Measurements from ENCODE around the gene KRTAP5-7. TPM values are rescaled to one million over a fixed set of nuclear protein-coding genes. Genes with fewer than 3 reads are reported as not detected.

KRTAP5-7 gene
- total and polyA plus RNA-seq, 2 donors (not counting 3 experiments of a cell fraction or from before 2014, with no cell fraction given) = 0.07 TPM; not detected in 1

GRCh38 chr11:71486320-71486719, 40.7 kb upstream of the KRTAP5-7 start:
- no peaks in the 10 kb centered on the region for H3K27me3 ChIP-seq (ENCODE audit: control insufficient read depth in 2 of 2, insufficient read depth in 2 of 2, low read length in 2 of 2)
- no peak for FAIRE-seq
- H3K36me3 ChIP-seq (ENCODE audit: control insufficient read depth in 2 of 2, extremely low read depth in 1 of 2, insufficient read depth in 2 of 2, low read length in 2 of 2) = peaks cover 0 to 47% of the 10 kb centered on the region in 2 experiments
- no peaks in the 10 kb centered on the region for H4K20me1 ChIP-seq (replicated peaks; ENCODE audit: control insufficient read depth, extremely low read depth, insufficient read depth, low read length)
- dilution Hi-C loops (cut with MboI; ENCODE audit: extremely low pct_ligation_motif_present, low sequenced_read_pairs) = no loop called here
- H3K4me2 ChIP-seq (ENCODE audit: insufficient read depth, low read length) = no peak overlapping the region
- no peak overlapping the region for H3K9ac ChIP-seq (replicated peaks; ENCODE audit: extremely low read depth, insufficient read depth, low read length)
- H3K9me3 ChIP-seq (replicated peaks; ENCODE audit: control insufficient read depth, insufficient read depth, low read length) = no peaks in the 10 kb centered on the region
- BruUV-seq (replicated peaks) = no TSS peak
- CTCF ChIA-PET = no interaction called here
- H3K27ac ChIP-seq (ENCODE audit: insufficient read depth, low read depth, low read length) = no peak overlapping the region
- no peaks in the 10 kb centered on the region for H3K9me1 ChIP-seq (replicated peaks; ENCODE audit: control insufficient read depth, extremely low read depth, insufficient read depth, low read length)
- H3K79me2 ChIP-seq (ENCODE audit: control insufficient read depth, insufficient read depth, low read length) = no peaks in the 10 kb centered on the region
- no peak overlapping the region for H2AFZ ChIP-seq (ENCODE audit: low read depth, low read length)
- DNase-seq (ENCODE audit: low read depth, low spot score) = no peak
- intact Hi-C loops (cut with micrococcal nuclease) = loop anchor here (10.0 kb wide), 1 partner anchor 98 kb away; the partner anchor contains the start of gene KRTAP5-11
- TF ChIP-seq FOS (IDR thresholded peaks at IDR 0.05; ENCODE audit: borderline replicate concordance, insufficient read depth, low read length) (no peak), POLR2AphosphoS5 (IDR thresholded peaks at IDR 0.05; ENCODE audit: insufficient read depth, low read depth, low read length) (no peak), GATA2 (IDR thresholded peaks at IDR 0.05; ENCODE audit: insufficient read depth, insufficient read length, low read depth, low read length) (no peak), MYC (IDR thresholded peaks at IDR 0.05; ENCODE audit: low read depth, low read length) (no peak)
- POLR2A ChIA-PET = no interaction called here
- no peak overlapping the region for H3K4me3 ChIP-seq (replicated peaks in 1 of 3; ENCODE audit: insufficient read depth in 1 of 3, low read depth in 1 of 3, low read length in 3 of 3)
- H3K4me1 ChIP-seq (ENCODE audit: control insufficient read depth, extremely low read depth, insufficient read depth, low read length) = peaks cover 25% of the 10 kb centered on the region

DNA sequence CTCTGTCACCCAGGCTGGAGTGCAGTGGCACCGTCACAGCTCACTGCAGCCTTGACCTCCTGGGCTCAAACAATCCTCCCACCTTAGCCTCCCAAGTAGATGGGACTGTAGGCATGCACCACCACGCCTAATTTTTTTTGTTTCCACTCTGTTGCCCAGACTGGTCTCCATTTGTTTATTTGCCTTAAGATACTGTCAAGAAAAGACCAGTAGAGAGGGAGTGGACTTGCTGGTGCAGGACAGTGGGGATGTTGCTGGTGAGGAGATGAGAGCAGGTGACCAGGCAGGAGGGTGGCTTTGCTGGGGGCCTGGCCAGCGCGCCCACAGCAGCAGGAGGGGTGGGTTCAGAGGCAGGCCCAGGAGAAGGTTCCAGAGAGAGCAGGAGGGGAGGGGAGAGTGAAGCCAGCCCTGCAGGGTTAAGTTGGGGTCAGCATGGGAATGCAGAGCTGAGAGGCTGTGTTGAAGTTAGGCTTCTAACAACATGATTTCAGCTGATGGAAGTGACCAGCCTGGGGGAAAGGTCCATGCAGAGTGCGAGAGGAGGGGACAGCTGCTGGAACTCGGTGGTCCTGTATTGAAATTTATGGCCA, 38.3 kb upstream of the KRTAP5-7 start:
- Histone ChIP-seq H3K4me3 (replicated peaks in 1 of 3; ENCODE audit: insufficient read depth in 1 of 3, low read depth in 1 of 3, low read length in 3 of 3) (no peak overlapping the region), H3K79me2 (ENCODE audit: control insufficient read depth, insufficient read depth, low read length) (no peaks in the 10 kb centered on the region), H3K27me3 (ENCODE audit: control insufficient read depth in 2 of 2, insufficient read depth in 2 of 2, low read length in 2 of 2) (no peaks in the 10 kb centered on the region), H3K4me1 (ENCODE audit: control insufficient read depth, extremely low read depth, insufficient read depth, low read length) (peaks cover 25% of the 10 kb centered on the region), H3K9ac (replicated peaks; ENCODE audit: extremely low read depth, insufficient read depth, low read length) (no peak overlapping the region), H3K27ac (ENCODE audit: insufficient read depth, low read depth, low read length) (peak overlapping the region; percentile 78), H3K9me3 (replicated peaks; ENCODE audit: control insufficient read depth, insufficient read depth, low read length) (no peaks in the 10 kb centered on the region), H2AFZ (ENCODE audit: low read depth, low read length) (no peak overlapping the region), H3K9me1 (replicated peaks; ENCODE audit: control insufficient read depth, extremely low read depth, insufficient read depth, low read length) (no peaks in the 10 kb centered on the region), H3K36me3 (ENCODE audit: control insufficient read depth in 2 of 2, extremely low read depth in 1 of 2, insufficient read depth in 2 of 2, low read length in 2 of 2) (peaks cover 3 to 39% of the 10 kb centered on the region in 2 experiments), H4K20me1 (replicated peaks; ENCODE audit: control insufficient read depth, extremely low read depth, insufficient read depth, low read length) (no peaks in the 10 kb centered on the region), H3K4me2 (ENCODE audit: insufficient read depth, low read length) (no peak overlapping the region)
- intact Hi-C loops (cut with micrococcal nuclease) = loop anchor here (2.0 to 10.0 kb wide), 2 partner anchors 36 to 96 kb away; partner anchors contain the start of genes KRTAP5-11 and NADSYN1
- POLR2A ChIA-PET = interaction anchor here (1.0 kb wide), 1 partner anchor 36 kb away, joined by 3 read pairs; the partner anchor contains the start of gene NADSYN1
- peak; percentile 7 for DNase-seq (ENCODE audit: low read depth, low spot score)
- TF ChIP-seq POLR2A (IDR thresholded peaks at IDR 0.05; ENCODE audit: low read depth, low read length) (no peak), EZH2 (IDR thresholded peaks at IDR 0.05; ENCODE audit: borderline replicate concordance, low read depth, low read length, severe bottlenecking) (no peak), FOS (IDR thresholded peaks at IDR 0.05; ENCODE audit: borderline replicate concordance, insufficient read depth, low read length) (no peak), GATA2 (IDR thresholded peaks at IDR 0.05; ENCODE audit: insufficient read depth, insufficient read length, low read depth, low read length) (no peak)
- peak; percentile 8 for FAIRE-seq
- no TSS peak for BruUV-seq (replicated peaks)
- CTCF ChIA-PET = interaction anchor here (1.0 to 1.8 kb wide), 5 partner anchors 36 to 91 kb away, joined by 3 to 9 read pairs (median 7); partner anchors contain the start of gene NADSYN1
- dilution Hi-C loops (cut with MboI; ENCODE audit: extremely low pct_ligation_motif_present, low sequenced_read_pairs) = no loop called here

Measured in endothelial cell of umbilical vein (primary cell).